Midbrain (tissue), 1 donor: Measurements from ENCODE around the gene CIB4.
A peak's percentile ranks its signal among the peaks of the same experiment; 100 is the strongest.

Source experiments
- DNase-seq: peaks from one replicate; lab custom pipeline; 2025; lab: John Stamatoyannopoulos, UW

Gene CIB4

GRCh38 chr2:26606847-26607190, 34.3 kb downstream of the CIB4 start:
- no peak for DNase-seq

GRCh38 chr2:26605999-26606846, 34.9 kb downstream of the CIB4 start:
- no peak for DNase-seq

GRCh38 chr2:26605195-26605998, 35.8 kb downstream of the CIB4 start:
- peak; percentile 55 for DNase-seq

- no peak for DNase-seq
Observed at GRCh38 chr2:26602575-26602974, 38.6 kb downstream of the CIB4 start.

GRCh38 chr2:26599387-26599786, 41.8 kb downstream of the CIB4 start:
- no peak for DNase-seq

DNA sequence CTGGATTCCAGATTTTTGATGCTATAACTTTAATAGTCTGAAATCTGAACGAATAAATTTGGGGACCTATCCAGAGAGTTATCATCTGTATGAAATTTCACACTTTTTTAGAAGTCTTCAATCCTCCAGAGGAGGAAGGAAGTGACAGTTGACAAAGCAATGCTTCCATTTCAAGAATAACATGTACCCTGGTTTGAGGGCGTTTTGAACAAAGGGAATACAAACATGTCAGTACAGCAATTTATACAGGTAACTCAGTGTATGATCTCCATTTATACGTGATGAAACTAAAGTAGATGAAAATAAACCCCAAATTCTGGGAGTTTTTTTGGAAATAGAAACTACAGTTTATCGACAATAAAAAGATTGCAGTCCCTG, 42.2 kb downstream of the CIB4 start:
- no peak for DNase-seq

DNA sequence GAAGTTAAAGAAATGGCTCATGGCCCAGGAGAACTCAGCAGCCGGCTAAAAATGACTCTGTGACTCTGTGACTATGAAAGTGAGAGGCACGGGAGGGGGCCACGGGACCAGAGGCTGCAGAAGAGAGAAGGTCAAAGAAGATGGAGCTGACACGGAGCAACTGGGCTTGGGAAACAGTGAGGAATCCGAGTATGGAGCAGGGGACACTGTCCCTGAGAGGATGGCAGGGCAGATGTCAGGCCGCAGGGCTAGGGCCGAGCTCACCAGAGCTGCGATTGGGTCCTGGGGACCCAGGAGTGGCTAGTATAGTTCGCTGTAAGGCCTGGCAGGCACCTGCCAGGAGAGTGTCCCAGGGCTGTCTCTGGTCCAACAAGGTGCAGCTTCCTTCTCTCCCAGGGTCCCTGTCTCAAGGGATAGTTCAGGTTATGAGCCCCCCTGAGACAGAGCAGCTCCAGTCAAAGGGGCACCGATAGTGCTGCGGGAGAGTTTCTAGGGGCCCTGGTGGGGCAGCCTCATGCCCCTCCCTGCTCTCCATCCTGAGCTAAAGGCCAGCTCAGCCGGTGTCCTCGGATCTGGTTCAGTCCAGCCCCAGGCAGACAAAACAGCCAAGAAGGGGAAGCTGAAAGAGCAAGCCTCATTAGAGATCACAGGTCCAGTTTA, 42.7 kb downstream of the CIB4 start:
- no peak for DNase-seq

DNA sequence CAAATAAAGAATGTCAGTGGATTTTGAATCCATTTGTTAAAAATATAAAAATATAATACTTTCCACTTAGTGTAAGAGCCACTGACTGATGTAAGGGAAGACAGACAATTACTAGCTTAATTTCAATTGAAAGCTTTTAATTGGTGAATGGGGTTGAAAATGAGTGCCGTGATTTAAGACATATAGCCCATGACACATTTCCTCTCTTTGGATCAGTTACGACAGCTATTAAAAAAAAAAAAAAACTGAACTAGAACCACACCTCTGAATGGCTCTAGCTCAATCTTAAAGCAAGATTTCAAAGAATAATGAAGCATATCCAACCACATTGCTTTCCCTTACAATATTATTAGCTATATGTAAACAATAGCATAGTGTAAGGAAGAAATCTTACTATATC, 44.0 kb downstream of the CIB4 start:
- DNase-seq, result no peak

- no peak for DNase-seq
Observed at GRCh38 chr2:26595146-26595545, 46.0 kb downstream of the CIB4 start.

GRCh38 chr2:26591619-26592505, 49.3 kb downstream of the CIB4 start:
- no peak for DNase-seq

DNA sequence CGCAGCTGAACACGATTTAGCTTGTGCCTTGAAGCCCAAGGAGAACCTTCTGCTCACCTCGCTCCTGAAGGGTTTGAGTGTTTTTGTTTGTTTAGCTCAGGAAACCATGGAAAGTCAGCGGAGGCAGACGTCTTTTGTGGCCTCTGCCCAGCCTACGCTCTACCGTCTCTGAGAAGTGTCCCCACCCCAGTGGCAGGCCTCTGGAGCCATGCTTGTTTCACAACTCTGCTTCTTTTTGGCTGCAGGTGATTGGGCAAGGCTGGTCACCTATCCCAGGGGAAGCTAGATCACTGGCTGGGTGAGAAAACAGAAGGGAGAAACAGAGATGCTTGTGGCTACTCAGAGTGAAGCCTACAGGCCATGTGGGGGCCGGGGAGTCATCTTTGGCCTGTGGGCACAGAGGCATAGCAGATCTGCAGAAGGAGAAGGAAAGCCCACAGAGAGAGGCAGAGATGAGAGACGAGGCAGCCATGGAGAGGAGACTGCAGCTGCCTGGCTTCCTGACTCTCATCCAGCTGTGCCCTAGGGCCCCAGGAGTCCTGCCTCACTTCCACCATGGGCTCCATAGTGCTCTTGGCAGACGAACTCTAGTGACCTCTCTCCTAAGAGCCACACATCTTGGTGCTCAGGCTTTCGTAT, 50.1 kb downstream of the CIB4 start:
- DNase-seq, result no peak

DNA sequence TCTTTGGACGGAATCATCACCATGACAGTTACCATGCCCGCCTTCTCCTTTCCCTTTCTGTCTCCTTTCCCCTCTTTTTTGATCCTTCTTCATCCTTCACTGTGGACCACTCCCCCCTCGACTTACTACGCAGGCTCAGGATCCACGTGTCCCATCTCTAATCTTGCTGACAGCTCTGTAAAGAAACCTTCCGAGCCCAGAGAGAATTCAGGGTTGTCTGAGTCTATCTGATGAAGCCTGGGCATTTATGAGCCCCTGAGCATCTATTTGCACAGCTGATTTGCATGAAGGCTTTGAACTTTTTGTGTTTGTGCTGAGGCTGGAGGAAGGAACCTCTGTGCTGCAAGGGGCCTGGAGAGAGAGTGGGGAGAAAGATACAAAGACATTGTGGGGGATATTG, 50.7 kb downstream of the CIB4 start:
- DNase-seq, result no peak

DNA sequence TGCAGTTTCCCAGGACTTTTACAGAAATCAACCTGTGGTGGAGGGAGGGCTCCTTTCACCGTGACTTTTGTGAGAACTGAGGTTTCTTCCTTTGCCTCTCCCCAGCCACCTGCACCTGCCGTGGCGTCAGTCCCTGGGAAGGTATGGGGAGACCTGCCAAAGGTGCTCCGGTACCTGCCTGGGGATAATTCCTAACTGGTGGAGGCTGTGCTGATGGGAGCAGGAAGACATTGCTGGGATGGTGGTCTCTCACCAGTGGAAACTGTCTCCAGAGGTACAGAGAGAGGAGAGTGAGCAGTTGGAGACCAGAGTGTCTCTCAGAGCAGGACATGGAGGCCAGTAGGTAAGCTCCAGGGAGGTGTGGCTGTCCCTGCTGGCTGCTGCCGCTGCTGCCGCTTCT, 52.6 kb downstream of the CIB4 start:
- no peak for DNase-seq

DNA sequence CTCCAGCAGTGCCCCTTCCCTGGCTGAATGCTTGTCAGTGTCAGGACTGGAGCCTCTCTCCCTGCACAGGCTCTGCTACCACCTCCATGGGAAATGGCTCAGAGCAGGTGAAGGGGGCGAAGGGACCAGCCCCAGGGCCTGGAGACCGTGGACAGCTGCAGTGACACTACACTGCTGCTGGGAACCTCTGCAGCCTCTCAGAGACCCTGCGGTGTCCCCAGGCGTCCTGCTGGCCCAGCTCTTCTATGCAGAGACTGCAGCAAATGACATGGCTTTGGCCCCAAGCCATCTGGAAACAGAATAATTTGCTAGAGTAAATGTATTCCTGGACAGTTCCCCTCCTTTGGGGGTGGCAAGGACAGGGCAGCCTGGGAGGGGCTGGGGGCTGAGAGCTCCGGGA, 53.2 kb downstream of the CIB4 start:
- DNase-seq, result no peak

DNA sequence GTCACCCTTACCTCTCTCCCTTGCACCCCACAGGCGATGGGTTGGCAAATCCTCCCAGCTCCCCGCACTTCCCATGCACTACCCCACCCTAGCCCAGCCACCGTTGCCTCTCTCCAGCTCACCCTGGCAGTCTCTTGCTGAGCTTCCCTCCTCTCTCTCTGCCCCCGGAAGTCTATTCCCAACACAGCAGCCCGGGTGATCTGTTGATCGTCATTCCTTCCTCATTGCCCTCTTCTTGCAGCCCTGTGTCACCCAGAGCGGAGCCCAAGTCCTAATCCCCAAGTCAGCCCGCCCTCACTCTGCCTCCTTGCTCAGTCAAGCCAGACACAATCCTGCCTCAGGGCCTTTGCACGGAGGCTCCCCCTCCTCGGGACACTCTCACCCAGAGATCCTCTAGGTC, 55.2 kb downstream of the CIB4 start:
- no peak for DNase-seq

DNA sequence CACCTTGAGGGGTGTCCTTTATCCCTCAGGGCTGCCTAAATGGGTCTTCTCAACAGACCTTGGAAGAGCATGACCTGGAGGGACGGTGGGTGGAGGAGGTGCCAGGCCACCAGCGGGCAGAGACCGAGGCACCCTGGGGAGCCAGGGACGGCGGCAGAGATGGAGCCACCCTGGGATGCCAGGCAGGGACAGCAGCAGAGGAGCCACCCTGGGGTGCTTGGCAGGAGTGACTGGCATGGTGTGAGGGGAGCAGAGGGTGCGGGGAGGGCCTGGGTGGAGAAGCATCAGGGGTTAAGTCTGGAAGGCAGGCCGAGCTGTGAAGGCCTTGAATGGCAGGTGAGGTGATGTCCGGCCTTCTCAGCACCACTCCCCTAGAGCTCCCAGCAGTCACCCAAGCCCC, 56.1 kb downstream of the CIB4 start:
- DNase-seq, result no peak

- no peak for DNase-seq
Observed at GRCh38 chr2:26584656-26585055, 56.5 kb downstream of the CIB4 start.

DNA sequence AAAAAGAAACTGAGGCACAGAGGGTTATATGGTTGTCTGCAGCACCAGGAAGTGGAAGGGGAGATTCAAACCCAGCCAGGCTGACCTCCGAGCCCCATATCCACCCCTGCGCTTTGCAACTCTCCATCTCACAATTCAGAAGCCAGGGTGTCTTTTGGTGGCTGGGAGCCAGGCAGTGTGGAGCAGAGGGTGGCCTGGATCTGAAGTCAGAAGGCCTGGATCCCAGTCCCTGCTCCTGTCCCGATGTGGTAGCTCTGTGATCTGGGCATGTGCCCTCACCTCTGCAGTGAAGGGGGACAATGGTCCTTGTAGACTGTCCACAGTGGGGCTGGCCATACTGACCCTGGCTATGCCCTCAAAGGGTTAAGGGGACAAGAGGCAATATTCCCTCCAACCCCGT, 57.0 kb downstream of the CIB4 start:
- no peak for DNase-seq

DNA sequence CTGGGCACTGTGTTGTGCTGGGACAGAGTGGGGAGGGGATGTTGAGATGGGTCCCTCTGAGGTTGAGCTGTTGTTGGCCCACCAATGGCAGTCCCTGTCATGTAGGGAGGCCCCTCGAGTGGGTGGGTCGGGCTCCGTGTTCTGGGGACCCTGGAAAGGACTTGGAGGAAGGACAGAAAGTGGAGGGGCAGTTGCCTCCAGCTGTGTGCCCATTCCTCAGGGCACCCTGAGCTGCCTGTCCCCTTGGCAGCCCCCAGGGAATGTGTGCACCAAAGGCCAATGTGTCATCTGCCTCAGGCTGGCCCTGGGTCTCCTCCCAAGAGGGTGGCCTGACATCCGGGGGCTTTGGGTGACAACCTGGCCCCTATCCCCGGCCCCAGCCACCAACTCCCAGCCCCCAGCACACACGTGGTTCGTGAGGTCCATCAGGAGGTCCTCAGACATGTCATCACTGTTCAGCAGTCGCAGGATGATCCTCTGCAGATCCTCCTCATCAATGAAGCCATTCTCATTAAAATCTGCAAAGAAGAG, 57.7 kb downstream of the CIB4 start:
- DNase-seq, result no peak

DNA sequence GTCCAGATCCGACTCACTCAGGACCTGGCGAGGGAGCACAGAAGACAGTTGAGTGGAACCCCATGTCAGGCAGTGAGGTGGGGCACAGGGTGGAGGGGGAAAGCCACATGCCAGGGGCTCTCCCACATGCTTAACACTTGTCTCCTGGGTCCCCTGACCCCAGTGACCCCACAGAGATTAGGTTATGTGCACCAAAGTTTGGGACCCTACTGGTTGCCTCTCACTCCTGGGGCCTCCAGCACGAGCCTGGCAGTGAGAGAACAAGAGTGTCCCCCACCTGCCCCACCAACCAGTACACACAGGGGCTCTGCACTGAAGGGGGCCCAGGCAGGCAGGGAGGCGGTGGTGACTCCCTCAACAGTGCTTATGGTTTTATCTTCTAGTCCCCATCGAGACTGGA, 58.3 kb downstream of the CIB4 start:
- no peak for DNase-seq
